Measurements from ENCODE around the gene SPRYD4. TPM values are rescaled to one million over a fixed set of nuclear protein-coding genes. Genes with fewer than 3 reads are reported as not detected.

The SPRYD4 gene
- total and polyA plus RNA-seq, 9 of the 15 experiments (the other 6 are each of a cell fraction or from before 2014, with no cell fraction given), result 1.8 to 4.7 (median 2.8) TPM

GRCh38 chr12:56448860-56449621 is 19.3 kb upstream of the SPRYD4 start, which contains the start of gene TIMELESS (continued):
- no peak for TF ChIP-seq ZNF57 (CRISPR knock-in tag; IDR thresholded peaks at IDR 0.05)
- TF ChIP-seq LCOR (CRISPR knock-in tag; IDR thresholded peaks at IDR 0.05), result peak; percentile 76; the same call in 1 of the 2 replicates
- no peak for TF ChIP-seq ZNF518B (CRISPR knock-in tag; IDR thresholded peaks at IDR 0.05)
- TF ChIP-seq ARID2 (IDR thresholded peaks at IDR 0.05), result no peak
- no peak for TF ChIP-seq ZNF707 (CRISPR knock-in tag; conservative IDR thresholded peaks at IDR 0.05)
- no peak for TF ChIP-seq MLLT1 (IDR thresholded peaks at IDR 0.05)
- TF ChIP-seq ZNF324 (CRISPR knock-in tag; IDR thresholded peaks at IDR 0.05), result no peak
- TF ChIP-seq SUPT5H (IDR thresholded peaks at IDR 0.05), result peak; percentile 90
- no peak for TF ChIP-seq MED1 (CRISPR knock-in tag; IDR thresholded peaks at IDR 0.05; ENCODE audit: borderline replicate concordance)
- TF ChIP-seq TAF7 (tag; IDR thresholded peaks at IDR 0.05), result peak; percentile 56
- TF ChIP-seq TCF7L2 (IDR thresholded peaks at IDR 0.05; ENCODE audit: low read depth, low read length), result 0 out of 2 replicates have a peak, but pooled peaks have one; percentile 41
- no peak for TF ChIP-seq SRSF1 (IDR thresholded peaks at IDR 0.05; ENCODE audit: low read depth, low read length)
- peak; percentile 82 for TF ChIP-seq DACH1 (IDR thresholded peaks at IDR 0.05; ENCODE audit: partially characterized antibody)
- TF ChIP-seq SIN3A (IDR thresholded peaks at IDR 0.05; ENCODE audit: borderline replicate concordance in 2 of 2, control insufficient read depth in 1 of 2, low read depth in 2 of 2, low read length in 2 of 2), result peak; percentile 61 to 85; a peak in 2 of 4 replicates
- TF ChIP-seq VEZF1 (CRISPR knock-in tag; IDR thresholded peaks at IDR 0.05), result peak; percentile 89
- TF ChIP-seq NEUROD1 (IDR thresholded peaks at IDR 0.05; ENCODE audit: borderline replicate concordance, low read depth, low read length, partially characterized antibody), result no peak
- no peak for TF ChIP-seq HES1 (IDR thresholded peaks at IDR 0.05; ENCODE audit: low read depth)

Data from K562 (cell line).